K562 (cell line): ENCODE data around the gene SGO1. TPM values are rescaled to one million over a fixed set of nuclear protein-coding genes. Genes with fewer than 3 reads are reported as not detected.

ENCODE experiments used
- ATAC-seq: fragments of 200-7000 bp; cut with Tn5 transposase; 3 replicates; pipeline ENCODE4 v1.9.1; 2020; ENCODE audit warnings: moderate library complexity
- BruUV-seq: library from RNA; stranded (reverse); fragments of 400-500 nt; replicated peaks from 2 replicates; lab custom pipeline; 2021; lab: Mats Ljungman, UMichigan
- CTCF ChIA-PET: fragments of 300-600 bp; formaldehyde crosslinking; extraction: SDS; loops from one replicate; lab custom pipeline; 2021; ENCODE audit warnings: low intra/inter-chr PET ratio; lab: Yijun Ruan, JAX
- POLR2A ChIA-PET: fragments of 300-600, 350-650 bp; sonication (Branson Sonifier 250); formaldehyde crosslinking; extraction: SDS; loops from one replicate; lab custom pipeline; 2021; ENCODE audit warnings: antibody characterized with exemption, inconsistent platforms; lab: Yijun Ruan, JAX
- DNase-seq, 4 experiments: peaks; one replicate each; pipeline versions ENCODE4 v3.0.0 to v3.0.0-alpha.2; 2011 to 2018; ENCODE audit warnings: low spot score in 3 of 4, mixed read lengths in 3 of 4; ENCODE audit errors: extremely low read depth in 1 of 4
- FAIRE-seq: peaks from 2 replicates; lab custom pipeline; 2011; peaks lifted over from hg19 to GRCh38; lab: Jason Lieb, UNC
- H2AFZ ChIP-seq: 2 replicates; pipeline ENCODE4 v1.6.0; 2011; ENCODE audit warnings: low read depth, low read length, control low read depth, inconsistent platforms
- H3K27ac ChIP-seq: fragments of 200-600 bp; 3 replicates; pipeline ENCODE4 v1.8.0; 2011; ENCODE audit warnings: low read depth, mild to moderate bottlenecking, control low read depth, inconsistent platforms, low read length, moderate library complexity, mixed read lengths; ENCODE audit errors: extremely low read depth
- H3K27me3 ChIP-seq, 2 experiments: fragments of 300-600 bp in 1 of 2; 2 replicates in 1 of 2; 3 replicates in 1 of 2; pipeline versions ENCODE4 v1.6.0 to v1.8.0; 2011; ENCODE audit warnings: inconsistent platforms in 2 of 2, low read length in 2 of 2, mild to moderate bottlenecking in 1 of 2, mixed read lengths in 1 of 2, moderate library complexity in 1 of 2; ENCODE audit not compliant: control insufficient read depth in 2 of 2, insufficient read depth in 2 of 2
- H3K36me3 ChIP-seq: fragments of 300-600 bp; 3 replicates; pipeline ENCODE4 v1.8.0; 2011; ENCODE audit warnings: mild to moderate bottlenecking, low read length, inconsistent platforms; ENCODE audit not compliant: control insufficient read depth, insufficient read depth
- H3K4me1 ChIP-seq, 2 experiments: fragments of 200-600 bp in 1 of 2; replicated peaks in 1 of 2; 2 replicates in 1 of 2; 3 replicates in 1 of 2; pipeline versions ENCODE4 v1.5.1 to v1.8.0; 2011; ENCODE audit warnings: inconsistent platforms in 2 of 2, low read length in 2 of 2, mild to moderate bottlenecking in 1 of 2, mixed read lengths in 1 of 2, moderate library complexity in 1 of 2; ENCODE audit not compliant: control insufficient read depth in 2 of 2, insufficient read depth in 2 of 2
- H3K4me2 ChIP-seq: 2 replicates; pipeline ENCODE4 v1.6.1; 2011; ENCODE audit warnings: low read length, control low read depth, inconsistent platforms, mixed read lengths; ENCODE audit not compliant: insufficient read depth
- H3K4me3 ChIP-seq: fragments of 200-600 bp; sonication (generic), shearing (Covaris generic); 2 replicates; pipeline ENCODE4 v1.5.1; 2016; ENCODE audit warnings: control low read depth, inconsistent platforms
- H3K79me2 ChIP-seq: fragments of 200-600 bp; 3 replicates; pipeline ENCODE4 v1.8.0; 2011; ENCODE audit warnings: low read length, inconsistent platforms; ENCODE audit not compliant: control insufficient read depth, insufficient read depth
- H3K9ac ChIP-seq, 2 experiments: 2 replicates each; pipeline versions ENCODE4 v1.6.0 to v1.6.1; 2011; ENCODE audit warnings: low read depth in 2 of 2, low read length in 2 of 2, control low read depth in 1 of 2, inconsistent platforms in 1 of 2, mild to moderate bottlenecking in 1 of 2, mixed read lengths in 1 of 2; ENCODE audit not compliant: insufficient read depth in 1 of 2
- H3K9me1 ChIP-seq: one replicate; pipeline ENCODE4 v1.6.0; 2011; ENCODE audit warnings: inconsistent platforms, mild to moderate bottlenecking, low read length, moderate library complexity; ENCODE audit not compliant: control insufficient read depth, insufficient read depth
- H3K9me3 ChIP-seq: replicated peaks from 2 replicates; pipeline ENCODE4 v1.5.1; 2011; ENCODE audit warnings: low read depth, low read length, inconsistent platforms; ENCODE audit not compliant: control insufficient read depth, insufficient read depth
- H4K20me1 ChIP-seq: replicated peaks from 2 replicates; pipeline ENCODE4 v1.6.1; 2011; ENCODE audit warnings: low read length, inconsistent platforms, mixed read lengths; ENCODE audit not compliant: control insufficient read depth, insufficient read depth
- RAD21 ChIP-seq, 2 experiments: fragments of 250-450 bp in 1 of 2; fragments of 450-650 bp in 1 of 2; sonication (Bioruptor Pico) in 1 of 2; formaldehyde crosslinking in 1 of 2; IDR thresholded peaks in 1 of 2; conservative IDR thresholded peaks in 1 of 2; 2 replicates each; pipeline versions ENCODE4 v1.4.0 to v1.8.0; 2020 to 2022; ENCODE audit warnings: mild to moderate bottlenecking in 2 of 2, moderate library complexity in 1 of 2
- WGBS: fragments of 100-300 bp; shearing (Covaris generic); methylation state at CpG from one replicate; pipeline ENCODE4 v1.1.6; 2016; ENCODE audit warnings: low coverage, mixed read lengths; ENCODE audit not compliant: insufficient coverage; ENCODE audit errors: missing lambda C conversion rate; 5-methylcytosine and 5-hydroxymethylcytosine counted together
- in situ Hi-C: fragments of 300-500 bp; cut with MboI; formaldehyde crosslinking; loops from 4 replicates; pipeline ENCODE4 v1.15.0; 2018; ENCODE audit warnings: inconsistent platforms, mixed read lengths
- intact Hi-C: fragments of 100-400 bp; cut with micrococcal nuclease; formaldehyde crosslinking; loops from 2 replicates; pipeline ENCODE4 v1.14.2; 2022
- polyA plus RNA-seq, 8 experiments: library from polyadenylated mRNA; depleted of rRNA in 4 of 8; stranded (reverse) in 5 of 8; unstranded in 3 of 8; fragments of >200 nt; fragmentation: Nextera tagmentation in 2 of 8; fragmentation: Illumina TruSeq in 1 of 8; extraction: Ambion mirVana in 2 of 8; extraction: Trizol in 1 of 8; gene quantifications; 2 replicates each; pipeline versions ENCODE4 v1.2.1 to v1.2.3, GENCODE V29; 2011 to 2014; ENCODE audit warnings: inconsistent platforms in 1 of 8, missing spikeins in 1 of 8
- total RNA-seq, 7 experiments: library from RNA; depleted of rRNA in 6 of 7; stranded (reverse); fragments of >200 nt in 6 of 7; fragmentation: Illumina TruSeq in 2 of 7; extraction: Trizol in 2 of 7; gene quantifications; 2 replicates each; pipeline versions ENCODE4 v1.2.1 to v1.2.3, GENCODE V29; 2011 to 2021; ENCODE audit warnings: low replicate concordance in 1 of 7
- TF ChIP-seq, protein P1 (sequence below): sonication (generic); formaldehyde crosslinking; IDR thresholded peaks from 2 replicates; pipeline ENCODE4 v1.8.1; 2023; ENCODE audit warnings: mild to moderate bottlenecking, missing genetic modification reagents
- TF ChIP-seq, protein P2 (sequence below), 3 experiments: IDR thresholded peaks in 2 of 3; conservative IDR thresholded peaks in 1 of 3; 2 replicates each; pipeline ENCODE4 v1.5.1; 2011 to 2012; ENCODE audit warnings: low read length in 3 of 3, mild to moderate bottlenecking in 3 of 3, control low read depth in 2 of 3, improper control_type of control experiment in 1 of 3, inconsistent platforms in 1 of 3, low read depth in 1 of 3, mixed read lengths in 1 of 3, moderate library complexity in 1 of 3; ENCODE audit not compliant: insufficient read depth in 2 of 3

Gene SGO1
- total and polyA plus RNA-seq, 9 of the 15 experiments (the other 6 are each of a cell fraction or from before 2014, with no cell fraction given), result 13.7 to 57.3 (median 28.2) TPM

DNA sequence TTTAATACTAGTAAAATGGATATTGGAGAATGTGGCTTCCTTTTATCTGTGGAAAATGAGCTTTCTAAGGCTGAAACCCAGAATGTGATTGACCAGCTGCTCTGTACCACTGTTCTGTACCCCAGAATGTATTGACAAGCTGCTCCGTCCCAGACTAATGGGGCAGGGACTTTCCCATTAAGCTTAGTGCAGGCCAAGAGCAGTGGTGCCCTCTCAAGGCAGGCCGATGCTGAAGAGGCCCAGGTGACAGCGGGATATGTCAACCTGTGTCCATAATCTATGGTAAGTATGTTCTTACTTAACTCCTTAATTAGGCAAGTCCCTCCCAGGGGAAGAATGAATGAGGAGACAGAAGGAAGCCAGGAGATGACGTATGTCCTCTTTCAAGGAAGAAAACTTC lies 31.1 kb downstream of the SGO1 start:
- Histone ChIP-seq H3K4me1 (no peaks in the 10 kb centered on the region), H3K79me2 (no peaks in the 10 kb centered on the region), H3K27me3 (no peaks in the 10 kb centered on the region), H3K4me3 (no peak overlapping the region), H3K36me3 (peaks cover 61% of the 10 kb centered on the region), H2AFZ (no peak overlapping the region), H3K9me1 (no peaks in the 10 kb centered on the region), H3K9me3 (no peaks in the 10 kb centered on the region), H3K27ac (no peak overlapping the region), H3K4me2 (no peak overlapping the region), H3K9ac (no peak overlapping the region), H4K20me1 (no peaks in the 10 kb centered on the region)
- TF ChIP-seq, protein P1, sequence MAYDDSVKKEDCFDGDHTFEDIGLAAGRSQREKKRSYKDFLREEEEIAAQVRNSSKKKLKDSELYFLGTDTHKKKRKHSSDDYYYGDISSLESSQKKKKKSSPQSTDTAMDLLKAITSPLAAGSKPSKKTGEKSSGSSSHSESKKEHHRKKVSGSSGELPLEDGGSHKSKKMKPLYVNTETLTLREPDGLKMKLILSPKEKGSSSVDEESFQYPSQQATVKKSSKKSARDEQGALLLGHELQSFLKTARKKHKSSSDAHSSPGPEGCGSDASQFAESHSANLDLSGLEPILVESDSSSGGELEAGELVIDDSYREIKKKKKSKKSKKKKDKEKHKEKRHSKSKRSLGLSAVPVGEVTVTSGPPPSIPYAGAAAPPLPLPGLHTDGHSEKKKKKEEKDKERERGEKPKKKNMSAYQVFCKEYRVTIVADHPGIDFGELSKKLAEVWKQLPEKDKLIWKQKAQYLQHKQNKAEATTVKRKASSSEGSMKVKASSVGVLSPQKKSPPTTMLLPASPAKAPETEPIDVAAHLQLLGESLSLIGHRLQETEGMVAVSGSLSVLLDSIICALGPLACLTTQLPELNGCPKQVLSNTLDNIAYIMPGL (CRISPR knock-in tag), result no peak
- TF ChIP-seq RAD21 (CRISPR knock-in tag; conservative IDR thresholded peaks at IDR 0.05 in 1 of 2, IDR thresholded peaks at IDR 0.05 in 1 of 2), result peak in 1 of 2 experiments; percentile 26; a peak in 1 of 4 replicates
- TF ChIP-seq, protein P2, sequence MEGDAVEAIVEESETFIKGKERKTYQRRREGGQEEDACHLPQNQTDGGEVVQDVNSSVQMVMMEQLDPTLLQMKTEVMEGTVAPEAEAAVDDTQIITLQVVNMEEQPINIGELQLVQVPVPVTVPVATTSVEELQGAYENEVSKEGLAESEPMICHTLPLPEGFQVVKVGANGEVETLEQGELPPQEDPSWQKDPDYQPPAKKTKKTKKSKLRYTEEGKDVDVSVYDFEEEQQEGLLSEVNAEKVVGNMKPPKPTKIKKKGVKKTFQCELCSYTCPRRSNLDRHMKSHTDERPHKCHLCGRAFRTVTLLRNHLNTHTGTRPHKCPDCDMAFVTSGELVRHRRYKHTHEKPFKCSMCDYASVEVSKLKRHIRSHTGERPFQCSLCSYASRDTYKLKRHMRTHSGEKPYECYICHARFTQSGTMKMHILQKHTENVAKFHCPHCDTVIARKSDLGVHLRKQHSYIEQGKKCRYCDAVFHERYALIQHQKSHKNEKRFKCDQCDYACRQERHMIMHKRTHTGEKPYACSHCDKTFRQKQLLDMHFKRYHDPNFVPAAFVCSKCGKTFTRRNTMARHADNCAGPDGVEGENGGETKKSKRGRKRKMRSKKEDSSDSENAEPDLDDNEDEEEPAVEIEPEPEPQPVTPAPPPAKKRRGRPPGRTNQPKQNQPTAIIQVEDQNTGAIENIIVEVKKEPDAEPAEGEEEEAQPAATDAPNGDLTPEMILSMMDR (IDR thresholded peaks at IDR 0.05 in 2 of 3, conservative IDR thresholded peaks at IDR 0.05 in 1 of 3; ENCODE audit: insufficient read depth in 2 of 3, low read depth in 1 of 3, low read length in 3 of 3), result peak in 1 of 3 experiments; percentile 18; a peak in 2 of 6 replicates
- ATAC-seq (peak; percentile 41; the same call in 2 of the 3 replicates), DNase-seq (no peak), FAIRE-seq (no peak)
- in situ Hi-C loops (no loop called here), intact Hi-C loops (loop anchor here (5.0 kb wide), 1 partner anchor 268 kb away; no protein-coding TSS in a partner anchor)
- no TSS peak for BruUV-seq
- ChIA-PET POLR2A (interaction anchor here (0.9 to 2.1 kb wide), 6 partner anchors 8 to 31 kb away, joined by 3 to 9 read pairs (median 4); partner anchors contain the start of gene SGO1), CTCF (no interaction called here)
- WGBS, result 90% methylated on average over 4 of the region's 4 CpGs
